HCT116 (cell line): Measurements from ENCODE around the gene DNAJB9. TPM values are rescaled to one million over a fixed set of nuclear protein-coding genes. Genes with fewer than 3 reads are reported as not detected.

Experiments
- ATAC-seq: fragments of 200-7000 bp; cut with Tn5 transposase; 2 replicates; pipeline ENCODE4 v1.9.1; 2020; ENCODE audit warnings: mild to moderate bottlenecking, moderate library complexity
- BruUV-seq: library from RNA; stranded (reverse); fragments of 400-500 nt; replicated peaks from 2 replicates; lab custom pipeline; 2021; lab: Mats Ljungman, UMichigan
- CTCF ChIA-PET: fragments of 300-600 bp; sonication (Branson Sonifier 250); formaldehyde crosslinking; loops from one replicate; lab custom pipeline; 2021; ENCODE audit warnings: antibody characterized with exemption; lab: Charles Lee
- POLR2A ChIA-PET: fragments of 300-600, 350-600 bp; sonication (Branson Sonifier 250); formaldehyde crosslinking; loops from one replicate; lab custom pipeline; 2021; ENCODE audit warnings: antibody characterized with exemption; lab: Charles Lee
- RAD21 ChIA-PET, 2 experiments: fragments of 300-600 bp; sonication (Branson Sonifier 250); formaldehyde crosslinking; loops; one replicate each; lab custom pipeline; 2023; ENCODE audit warnings: low total read pairs in 2 of 2; ENCODE audit not compliant: uncharacterized antibody in 2 of 2, unreplicated experiment in 2 of 2, low non-redundant PET in 1 of 2; lab: Charles Lee
- DNase-seq: peaks from one replicate; pipeline ENCODE4 v3.0.0-alpha.2; 2010; ENCODE audit warnings: low read depth, low spot score
- H2AFZ ChIP-seq: fragments of 200-600 bp; shearing (Covaris generic), sonication (generic); 2 replicates; pipeline ENCODE4 v1.6.1; 2017; ENCODE audit warnings: low read depth, mixed run types, mixed read lengths, antibody characterized with exemption, low read length; ENCODE audit not compliant: poor library complexity, severe bottlenecking
- H3K27ac ChIP-seq: 2 replicates; pipeline ENCODE4 v1.5.1; 2012; ENCODE audit warnings: low read depth, low read length
- H3K27me3 ChIP-seq: fragments of 200-600 bp; sonication (generic); 2 replicates; pipeline ENCODE4 v1.6.1; 2016; ENCODE audit warnings: mixed run types, low read length, mixed read lengths; ENCODE audit not compliant: insufficient read depth
- H3K36me3 ChIP-seq, 2 experiments: fragments of 200-500 bp in 1 of 2; fragments of 200-600 bp in 1 of 2; sonication (Bioruptor generic) in 1 of 2; sonication (generic) in 1 of 2; 2 replicates each; pipeline versions ENCODE4 v1.5.1 to v1.6.1; 2014 to 2016; ENCODE audit warnings: low read length in 2 of 2, inconsistent platforms in 1 of 2, mixed read lengths in 1 of 2, mixed run types in 1 of 2; ENCODE audit not compliant: insufficient read depth in 2 of 2, control insufficient read depth in 1 of 2
- H3K4me1 ChIP-seq, 2 experiments: fragments of 200-600 bp in 1 of 2; sonication (generic) in 1 of 2; 2 replicates each; pipeline versions ENCODE4 v1.5.1 to v1.6.1; 2012 to 2017; ENCODE audit warnings: low read length in 2 of 2, inconsistent platforms in 1 of 2, mild to moderate bottlenecking in 1 of 2, mixed read lengths in 1 of 2, mixed run types in 1 of 2, moderate library complexity in 1 of 2; ENCODE audit not compliant: insufficient read depth in 2 of 2, control insufficient read depth in 1 of 2
- H3K4me2 ChIP-seq: fragments of 200-600 bp; sonication (generic); 2 replicates; pipeline ENCODE4 v1.6.1; 2017; ENCODE audit warnings: mixed run types, low read length, mixed read lengths
- H3K4me3 ChIP-seq, 2 experiments: fragments of 200-600 bp in 1 of 2; sonication (generic) in 1 of 2; replicated peaks in 1 of 2; 2 replicates each; pipeline ENCODE4 v1.5.1; 2011 to 2016; ENCODE audit warnings: low read length in 2 of 2, control low read depth in 1 of 2, low read depth in 1 of 2, mild to moderate bottlenecking in 1 of 2, mixed read lengths in 1 of 2, mixed run types in 1 of 2
- H3K79me2 ChIP-seq: fragments of 200-600 bp; sonication (generic); 2 replicates; pipeline ENCODE4 v1.6.1; 2017; ENCODE audit warnings: mild to moderate bottlenecking, mixed run types, low read length, moderate library complexity, mixed read lengths; ENCODE audit not compliant: insufficient read depth
- H3K9ac ChIP-seq: fragments of 200-600 bp; sonication (generic); 2 replicates; pipeline ENCODE4 v1.6.1; 2016; ENCODE audit warnings: low read length, mixed read lengths
- H3K9me2 ChIP-seq: fragments of 200-600 bp; sonication (generic), shearing (Covaris generic); 2 replicates; pipeline ENCODE4 v1.6.1; 2017; ENCODE audit warnings: mixed run types, mild to moderate bottlenecking, moderate library complexity; ENCODE audit not compliant: insufficient read depth
- H3K9me3 ChIP-seq, 2 experiments: fragments of 200-500 bp in 1 of 2; fragments of 200-600 bp in 1 of 2; sonication (Bioruptor generic) in 1 of 2; sonication (generic) in 1 of 2; 2 replicates each; pipeline ENCODE4 v1.6.1; 2014 to 2017; ENCODE audit warnings: low read length in 2 of 2, mixed read lengths in 2 of 2, inconsistent platforms in 1 of 2, low read depth in 1 of 2, mild to moderate bottlenecking in 1 of 2, mixed run types in 1 of 2, moderate library complexity in 1 of 2; ENCODE audit not compliant: control insufficient read depth in 1 of 2, insufficient read depth in 1 of 2
- H4K20me1 ChIP-seq: fragments of 200-600 bp; sonication (generic), shearing (Covaris generic); 2 replicates; pipeline ENCODE4 v1.6.1; 2017; ENCODE audit warnings: mixed run types, mild to moderate bottlenecking, moderate library complexity; ENCODE audit not compliant: insufficient read depth
- EGR1 ChIP-seq: IDR thresholded peaks from 2 replicates; pipeline ENCODE4 v1.6.1; 2012; ENCODE audit warnings: low read depth
- EZH2 ChIP-seq: fragments of 200-600 bp; sonication (generic); IDR thresholded peaks from 2 replicates; pipeline ENCODE4 v1.6.1; 2017; ENCODE audit warnings: antibody characterized with exemption, mixed run types
- SIN3A ChIP-seq: IDR thresholded peaks from 2 replicates; pipeline ENCODE4 v1.6.1; 2012; ENCODE audit warnings: low read depth
- TCF7L2 ChIP-seq: IDR thresholded peaks from 2 replicates; pipeline ENCODE4 v1.7.0; 2011; ENCODE audit warnings: borderline replicate concordance, inconsistent platforms; ENCODE audit not compliant: insufficient read depth, insufficient read length; ENCODE audit errors: extremely low read depth
- YY1 ChIP-seq: IDR thresholded peaks from 2 replicates; pipeline ENCODE4 v1.6.1; 2011; ENCODE audit warnings: low read length, low read depth, moderate library complexity, mild to moderate bottlenecking; ENCODE audit not compliant: insufficient replicate concordance; ENCODE audit errors: extremely low read depth
- ZNF274 ChIP-seq: fragments of 200-500 bp; sonication (Bioruptor generic); IDR thresholded peaks from 2 replicates; pipeline ENCODE4 v1.6.1; 2014; ENCODE audit warnings: mild to moderate bottlenecking, low read depth, low read length, inconsistent platforms
- intact Hi-C: fragments of 100-400 bp; cut with micrococcal nuclease; formaldehyde crosslinking; loops from 2 replicates; pipeline ENCODE4 v1.10.0; 2022
- total RNA-seq: library from RNA; stranded (reverse); gene quantifications from one replicate; pipeline ENCODE4 v1.2.1, GENCODE V29; 2021; ENCODE audit not compliant: unreplicated experiment
- TF ChIP-seq, protein P1 (sequence below): IDR thresholded peaks from 2 replicates; pipeline ENCODE4 v1.6.1; 2012
- TF ChIP-seq, protein P2 (sequence below): IDR thresholded peaks from 2 replicates; pipeline ENCODE4 v1.6.1; 2011; ENCODE audit warnings: mild to moderate bottlenecking, low read length, moderate library complexity; ENCODE audit not compliant: insufficient replicate concordance; ENCODE audit errors: extremely low read depth

DNAJB9 gene
- total RNA-seq, 1 experiment from 2014 or later, result 10.1 TPM

DNA sequence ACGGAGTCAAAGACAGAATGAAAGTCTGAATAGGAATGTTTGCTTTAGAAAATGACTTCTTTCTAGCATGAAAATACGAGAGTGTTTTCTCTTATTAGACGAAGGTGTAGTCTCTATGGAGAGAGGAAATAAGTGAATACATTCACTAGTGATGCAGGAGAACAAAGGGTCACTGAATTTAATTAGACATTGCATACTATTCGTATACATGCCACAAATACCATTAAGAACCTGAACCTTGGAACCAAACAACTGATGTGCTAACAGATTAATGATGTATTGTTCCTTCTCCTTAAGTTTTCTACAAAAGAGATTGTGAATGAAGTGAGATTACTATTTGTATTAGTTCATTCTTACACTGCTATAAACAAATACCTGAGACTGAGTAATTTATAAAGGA lies 10.4 kb upstream of the DNAJB9 start:
- H3K27ac ChIP-seq, result no peak overlapping the region
- ATAC-seq (no peak), DNase-seq (no peak)
- H3K79me2 ChIP-seq, result no peaks in the 10 kb centered on the region
- H4K20me1 ChIP-seq, result no peaks in the 10 kb centered on the region
- no peaks in the 10 kb centered on the region for H3K9me2 ChIP-seq
- H3K9me3 ChIP-seq, result no peaks in the 10 kb centered on the region; a peak in 1 of 4 replicates
- intact Hi-C loops, result no loop called here
- H3K4me1 ChIP-seq, result no peaks in the 10 kb centered on the region
- no peak for TF ChIP-seq EZH2
- TF ChIP-seq, protein P1, sequence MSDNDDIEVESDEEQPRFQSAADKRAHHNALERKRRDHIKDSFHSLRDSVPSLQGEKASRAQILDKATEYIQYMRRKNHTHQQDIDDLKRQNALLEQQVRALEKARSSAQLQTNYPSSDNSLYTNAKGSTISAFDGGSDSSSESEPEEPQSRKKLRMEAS, result no peak
- no peak for TF ChIP-seq SIN3A
- no peak for TF ChIP-seq YY1
- no peak for TF ChIP-seq ZNF274
- TF ChIP-seq EGR1, result no peak
- TF ChIP-seq, protein P2, sequence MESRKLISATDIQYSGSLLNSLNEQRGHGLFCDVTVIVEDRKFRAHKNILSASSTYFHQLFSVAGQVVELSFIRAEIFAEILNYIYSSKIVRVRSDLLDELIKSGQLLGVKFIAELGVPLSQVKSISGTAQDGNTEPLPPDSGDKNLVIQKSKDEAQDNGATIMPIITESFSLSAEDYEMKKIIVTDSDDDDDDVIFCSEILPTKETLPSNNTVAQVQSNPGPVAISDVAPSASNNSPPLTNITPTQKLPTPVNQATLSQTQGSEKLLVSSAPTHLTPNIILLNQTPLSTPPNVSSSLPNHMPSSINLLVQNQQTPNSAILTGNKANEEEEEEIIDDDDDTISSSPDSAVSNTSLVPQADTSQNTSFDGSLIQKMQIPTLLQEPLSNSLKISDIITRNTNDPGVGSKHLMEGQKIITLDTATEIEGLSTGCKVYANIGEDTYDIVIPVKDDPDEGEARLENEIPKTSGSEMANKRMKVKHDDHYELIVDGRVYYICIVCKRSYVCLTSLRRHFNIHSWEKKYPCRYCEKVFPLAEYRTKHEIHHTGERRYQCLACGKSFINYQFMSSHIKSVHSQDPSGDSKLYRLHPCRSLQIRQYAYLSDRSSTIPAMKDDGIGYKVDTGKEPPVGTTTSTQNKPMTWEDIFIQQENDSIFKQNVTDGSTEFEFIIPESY, result no peak
- TF ChIP-seq TCF7L2, result no peak
- no peaks in the 10 kb centered on the region for H3K36me3 ChIP-seq
- RAD21 ChIA-PET, result no interaction called here
- H3K27me3 ChIP-seq, result no peaks in the 10 kb centered on the region
- H3K4me3 ChIP-seq, result no peak overlapping the region
- POLR2A ChIA-PET, result no interaction called here
- no peak overlapping the region for H2AFZ ChIP-seq
- CTCF ChIA-PET, result no interaction called here
- no TSS peak for BruUV-seq
- H3K9ac ChIP-seq, result no peak overlapping the region
- H3K4me2 ChIP-seq, result no peak overlapping the region
